SJCRH30 (cell line): ENCODE results near the gene DOCK1. TPM values are rescaled to one million over a fixed set of nuclear protein-coding genes. Genes with fewer than 3 reads are reported as not detected.

Experiments
- DNase-seq, 2 experiments: peaks; one replicate each; pipeline ENCODE4 v3.0.0-alpha.2; 2015 to 2020
- H3K27ac ChIP-seq: fragments of 250-450 bp; sonication (Bioruptor Pico); 2 replicates; pipeline ENCODE4 v1.5.1; 2020; ENCODE audit warnings: mild to moderate bottlenecking, moderate library complexity
- H3K27me3 ChIP-seq: fragments of 250-450 bp; sonication (Bioruptor Pico); 2 replicates; pipeline ENCODE4 v1.5.1; 2020; ENCODE audit warnings: mild to moderate bottlenecking, moderate library complexity
- H3K36me3 ChIP-seq: fragments of 250-450 bp; sonication (Bioruptor Pico); 2 replicates; pipeline ENCODE4 v1.5.1; 2020; ENCODE audit warnings: mild to moderate bottlenecking, moderate library complexity
- H3K4me1 ChIP-seq: fragments of 250-450 bp; sonication (Bioruptor Pico); 2 replicates; pipeline ENCODE4 v1.5.1; 2020; ENCODE audit warnings: mild to moderate bottlenecking, moderate library complexity
- H3K4me3 ChIP-seq: fragments of 250-450 bp; sonication (Bioruptor Pico); 2 replicates; pipeline ENCODE4 v1.5.1; 2020; ENCODE audit warnings: mild to moderate bottlenecking, moderate library complexity
- H3K9me3 ChIP-seq: fragments of 250-450 bp; sonication (Bioruptor Pico); replicated peaks from 2 replicates; pipeline ENCODE4 v1.5.1; 2020; ENCODE audit warnings: mild to moderate bottlenecking, moderate library complexity
- total RNA-seq: library from RNA; depleted of rRNA; stranded (reverse); fragments of >200 nt; shearing (Covaris generic); gene quantifications from 2 replicates; pipeline ENCODE4 v1.2.3, GENCODE V29; 2014

Gene DOCK1
- total RNA-seq, 1 experiment from 2014 or later: 53.8 TPM

- H3K9me3 ChIP-seq: no peaks in the 10 kb centered on the region
- H3K36me3 ChIP-seq: 0 out of 2 replicates have a peak, but pooled peaks cover 2% of the 10 kb centered on the region
- H3K4me3 ChIP-seq: no peak overlapping the region
- no peak for DNase-seq
- no peaks in the 10 kb centered on the region for H3K27me3 ChIP-seq
- no peaks in the 10 kb centered on the region for H3K4me1 ChIP-seq
- no peak overlapping the region for H3K27ac ChIP-seq
These were observed 35.6 kb downstream of the DOCK1 start for GRCh38 chr10:126940670-126941310.

GRCh38 chr10:126944191-126944590, 39.0 kb downstream of the DOCK1 start:
- no peaks in the 10 kb centered on the region for H3K4me1 ChIP-seq
- no peaks in the 10 kb centered on the region for H3K27me3 ChIP-seq
- DNase-seq: no peak
- no peak overlapping the region for H3K4me3 ChIP-seq
- H3K9me3 ChIP-seq: no peaks in the 10 kb centered on the region
- no peak overlapping the region for H3K27ac ChIP-seq
- 0 out of 2 replicates have a peak, but pooled peaks cover 2% of the 10 kb centered on the region for H3K36me3 ChIP-seq

GRCh38 chr10:126945351-126946030, 40.3 kb downstream of the DOCK1 start:
- no peak overlapping the region for H3K27ac ChIP-seq
- H3K4me3 ChIP-seq: no peak overlapping the region
- H3K4me1 ChIP-seq: no peaks in the 10 kb centered on the region
- 0 out of 2 replicates have a peak, but pooled peaks cover 2% of the 10 kb centered on the region for H3K36me3 ChIP-seq
- DNase-seq: no peak
- H3K9me3 ChIP-seq: no peaks in the 10 kb centered on the region
- H3K27me3 ChIP-seq: no peaks in the 10 kb centered on the region

GRCh38 chr10:126946746-126947145, 41.5 kb downstream of the DOCK1 start:
- H3K27ac ChIP-seq: no peak overlapping the region
- no peak for DNase-seq
- H3K36me3 ChIP-seq: 0 out of 2 replicates have a peak, but pooled peaks cover 2% of the 10 kb centered on the region
- H3K4me1 ChIP-seq: no peaks in the 10 kb centered on the region
- H3K9me3 ChIP-seq: peaks cover 7% of the 10 kb centered on the region
- H3K27me3 ChIP-seq: no peaks in the 10 kb centered on the region
- no peak overlapping the region for H3K4me3 ChIP-seq

- H3K27ac ChIP-seq: no peak overlapping the region
- H3K4me3 ChIP-seq: no peak overlapping the region
- H3K9me3 ChIP-seq: peaks cover 7% of the 10 kb centered on the region
- DNase-seq: no peak
- H3K27me3 ChIP-seq: no peaks in the 10 kb centered on the region
- H3K36me3 ChIP-seq: 0 out of 2 replicates have a peak, but pooled peaks cover 2% of the 10 kb centered on the region
- no peaks in the 10 kb centered on the region for H3K4me1 ChIP-seq
These were observed 43.3 kb downstream of the DOCK1 start for GRCh38 chr10:126948355-126949160.

- Histone ChIP-seq H3K27me3 (no peaks in the 10 kb centered on the region), H3K27ac (no peak overlapping the region), H3K36me3 (0 out of 2 replicates have a peak, but pooled peaks cover 2% of the 10 kb centered on the region), H3K4me3 (no peak overlapping the region), H3K9me3 (peaks cover 7% of the 10 kb centered on the region), H3K4me1 (no peaks in the 10 kb centered on the region)
- DNase-seq: no peak
These were observed 43.9 kb downstream of the DOCK1 start for GRCh38 chr10:126949161-126949503.

- Histone ChIP-seq H3K27me3 (no peaks in the 10 kb centered on the region), H3K4me1 (no peaks in the 10 kb centered on the region), H3K27ac (no peak overlapping the region), H3K36me3 (no peaks in the 10 kb centered on the region), H3K9me3 (peaks cover 7% of the 10 kb centered on the region), H3K4me3 (no peak overlapping the region)
- no peak for DNase-seq
These were observed 45.3 kb downstream of the DOCK1 start for GRCh38 chr10:126950401-126951105.

- Histone ChIP-seq H3K27ac (no peak overlapping the region), H3K4me1 (no peaks in the 10 kb centered on the region), H3K36me3 (no peaks in the 10 kb centered on the region; the same call in 1 of the 2 replicates), H3K4me3 (no peak overlapping the region), H3K27me3 (no peaks in the 10 kb centered on the region), H3K9me3 (peaks cover 7% of the 10 kb centered on the region)
- no peak for DNase-seq
These were observed 48.7 kb downstream of the DOCK1 start for GRCh38 chr10:126953886-126954285.

- no peaks in the 10 kb centered on the region for H3K4me1 ChIP-seq
- H3K36me3 ChIP-seq: no peaks in the 10 kb centered on the region; the same call in 1 of the 2 replicates
- DNase-seq: no peak
- H3K27ac ChIP-seq: no peak overlapping the region
- no peaks in the 10 kb centered on the region for H3K27me3 ChIP-seq
- no peak overlapping the region for H3K4me3 ChIP-seq
- peaks cover 7% of the 10 kb centered on the region for H3K9me3 ChIP-seq
These were observed 50.2 kb downstream of the DOCK1 start for GRCh38 chr10:126955396-126955795.

GRCh38 chr10:126955934-126956711, 50.9 kb downstream of the DOCK1 start:
- Histone ChIP-seq H3K27ac (no peak overlapping the region), H3K36me3 (no peaks in the 10 kb centered on the region; the same call in 1 of the 2 replicates), H3K27me3 (no peaks in the 10 kb centered on the region), H3K9me3 (peaks cover under 1% of the 10 kb centered on the region; the same call in 1 of the 2 replicates), H3K4me3 (no peak overlapping the region), H3K4me1 (no peaks in the 10 kb centered on the region)
- no peak for DNase-seq

GRCh38 chr10:126956712-126957108, 51.5 kb downstream of the DOCK1 start:
- H3K4me3 ChIP-seq: no peak overlapping the region
- H3K27ac ChIP-seq: no peak overlapping the region
- no peaks in the 10 kb centered on the region; the same call in 1 of the 2 replicates for H3K36me3 ChIP-seq
- H3K4me1 ChIP-seq: no peaks in the 10 kb centered on the region
- DNase-seq: no peak
- H3K27me3 ChIP-seq: no peaks in the 10 kb centered on the region
- no peaks in the 10 kb centered on the region for H3K9me3 ChIP-seq

- Histone ChIP-seq H3K27ac (no peak overlapping the region), H3K9me3 (no peaks in the 10 kb centered on the region), H3K4me1 (no peaks in the 10 kb centered on the region), H3K36me3 (no peaks in the 10 kb centered on the region; the same call in 1 of the 2 replicates), H3K27me3 (no peaks in the 10 kb centered on the region), H3K4me3 (no peak overlapping the region)
- DNase-seq: no peak
These were observed 51.9 kb downstream of the DOCK1 start for GRCh38 chr10:126957111-126957510.

GRCh38 chr10:126959431-126959830, 54.2 kb downstream of the DOCK1 start:
- Histone ChIP-seq H3K4me3 (no peak overlapping the region), H3K27me3 (no peaks in the 10 kb centered on the region), H3K9me3 (no peaks in the 10 kb centered on the region), H3K27ac (no peak overlapping the region), H3K36me3 (no peaks in the 10 kb centered on the region; the same call in 1 of the 2 replicates), H3K4me1 (no peaks in the 10 kb centered on the region)
- DNase-seq: no peak
